ENCODE data around the gene RAB12. TPM values are rescaled to one million over a fixed set of nuclear protein-coding genes. Genes with fewer than 3 reads are reported as not detected.

Gene RAB12
- total RNA-seq, 2 experiments from 2014 or later: 20.1 to 20.3 TPM

DNA sequence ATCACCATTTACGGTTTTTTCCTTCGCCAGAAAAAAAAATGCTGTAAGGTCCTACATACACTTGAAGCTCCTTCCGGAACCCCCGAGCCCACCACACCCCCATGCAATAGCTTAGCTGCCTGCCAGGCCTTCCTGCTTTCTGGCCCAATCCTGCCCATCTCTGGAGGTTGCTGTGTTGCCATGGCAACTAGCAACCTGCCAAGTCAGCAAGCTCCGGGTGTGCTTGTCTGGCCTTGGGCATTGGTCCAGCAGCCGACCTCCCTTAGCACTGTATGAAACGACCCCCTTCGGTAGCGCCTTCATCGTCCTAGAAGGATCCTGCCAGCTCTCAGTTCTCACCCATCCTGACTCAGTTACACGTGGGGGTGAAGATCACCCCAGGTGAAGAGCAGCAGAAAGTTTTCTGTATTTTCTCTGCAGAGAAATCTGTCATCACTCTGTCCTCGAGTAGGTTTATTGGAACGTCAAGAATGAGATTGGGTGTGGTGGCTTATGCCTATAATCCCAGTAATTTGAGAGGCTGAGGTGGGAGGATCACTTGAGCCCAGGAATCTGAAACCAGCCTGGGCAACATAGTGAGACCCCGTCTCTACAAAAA lies 48.7 kb downstream of the RAB12 start:
- H3K4me3 Mint-ChIP-seq: no peak overlapping the region
- no peaks in the 10 kb centered on the region for H3K36me3 ChIP-seq (ENCODE audit: insufficient read depth, low read length)
- intact Hi-C loops (cut with DNase I, micrococcal nuclease): loop anchor here in 1 of 2 experiments (10.0 kb wide), 1 partner anchor 857 kb away; no protein-coding TSS in a partner anchor
- ATAC-seq (ENCODE audit: poor library complexity) (no peak), DNase-seq (no peak)
- H3K4me1 Mint-ChIP-seq (ENCODE audit: low read depth): no peaks in the 10 kb centered on the region
- H3K9me3 Mint-ChIP-seq: no peaks in the 10 kb centered on the region
- ChIA-PET CTCF (no interaction called here), POLR2A (no interaction called here)
- no peak overlapping the region for H3K27ac Mint-ChIP-seq
- peaks cover 3% of the 10 kb centered on the region for H3K4me1 ChIP-seq (ENCODE audit: insufficient read depth, low read length)
- H3K4me3 ChIP-seq (ENCODE audit: low read length): no peak overlapping the region
- H3K27me3 Mint-ChIP-seq: peaks cover 4% of the 10 kb centered on the region
- H3K9me3 ChIP-seq (ENCODE audit: control insufficient read depth in 1 of 2, insufficient read depth in 1 of 2, low read length in 2 of 2): no peaks in the 10 kb centered on the region
- H3K27ac ChIP-seq (ENCODE audit: low read depth in 1 of 2, low read length in 2 of 2): no peak overlapping the region
- no peak for TF ChIP-seq CTCF (IDR thresholded peaks at IDR 0.05)
- H3K36me3 Mint-ChIP-seq (ENCODE audit: low read depth): no peaks in the 10 kb centered on the region
- H3K27me3 ChIP-seq (ENCODE audit: control insufficient read depth in 1 of 2, insufficient read depth in 2 of 2, low read length in 2 of 2): no peaks in the 10 kb centered on the region

DNA sequence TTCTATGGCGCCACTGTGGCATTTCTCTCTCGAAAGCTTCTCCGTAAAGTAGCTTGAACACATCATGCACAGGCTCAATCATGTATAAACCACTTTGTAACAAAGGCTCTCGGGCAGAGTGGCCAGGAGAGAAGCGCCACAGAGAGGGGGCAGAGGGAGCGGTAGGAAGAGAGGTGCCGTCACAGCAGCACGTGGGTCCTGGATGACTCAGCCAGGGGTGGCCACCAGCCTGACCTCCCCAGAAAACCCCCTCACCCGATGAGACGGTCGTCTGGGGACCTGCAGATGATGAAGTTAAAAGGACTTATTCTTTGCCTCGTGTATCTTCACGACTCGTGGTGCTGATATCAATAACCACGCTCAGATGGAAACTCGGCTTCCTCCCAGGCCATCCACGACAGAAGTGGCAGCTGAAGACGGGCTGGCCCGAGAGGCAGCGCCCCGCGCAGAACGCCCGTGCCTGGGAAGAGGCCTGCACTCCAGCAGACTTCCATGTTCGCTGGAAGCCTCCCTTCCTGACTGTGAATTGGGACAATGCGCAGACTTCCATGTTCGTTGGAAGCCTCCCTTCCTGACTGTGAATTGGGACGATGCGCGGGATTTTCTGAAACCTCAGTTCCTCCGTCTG lies 49.7 kb downstream of the RAB12 start:
- ChIA-PET CTCF (interaction anchor here (0.5 kb wide), 1 partner anchor 70 kb away, joined by 3 read pairs; no protein-coding TSS in a partner anchor), POLR2A (no interaction called here)
- H3K27me3 Mint-ChIP-seq: peaks cover 10% of the 10 kb centered on the region
- no peaks in the 10 kb centered on the region for H3K4me1 Mint-ChIP-seq (ENCODE audit: low read depth)
- intact Hi-C loops (cut with DNase I, micrococcal nuclease): loop anchor here in 1 of 2 experiments (10.0 kb wide), 1 partner anchor 856 kb away; no protein-coding TSS in a partner anchor
- no peak overlapping the region for H3K4me3 Mint-ChIP-seq
- H3K36me3 Mint-ChIP-seq (ENCODE audit: low read depth): no peaks in the 10 kb centered on the region
- H3K9me3 ChIP-seq (ENCODE audit: control insufficient read depth in 1 of 2, insufficient read depth in 1 of 2, low read length in 2 of 2): no peaks in the 10 kb centered on the region
- H3K4me3 ChIP-seq (ENCODE audit: low read length): no peak overlapping the region
- H3K9me3 Mint-ChIP-seq: no peaks in the 10 kb centered on the region
- peaks cover 3% of the 10 kb centered on the region for H3K4me1 ChIP-seq (ENCODE audit: insufficient read depth, low read length)
- no peak for TF ChIP-seq CTCF (IDR thresholded peaks at IDR 0.05)
- DNase-seq (no peak), ATAC-seq (ENCODE audit: poor library complexity) (no peak)
- H3K36me3 ChIP-seq (ENCODE audit: insufficient read depth, low read length): no peaks in the 10 kb centered on the region
- no peak overlapping the region for H3K27ac ChIP-seq (ENCODE audit: low read depth in 1 of 2, low read length in 2 of 2)
- H3K27ac Mint-ChIP-seq: no peak overlapping the region
- H3K27me3 ChIP-seq (ENCODE audit: control insufficient read depth in 1 of 2, insufficient read depth in 2 of 2, low read length in 2 of 2): no peaks in the 10 kb centered on the region

GRCh38 chr18:8659609-8660242 lies 50.5 kb downstream of the RAB12 start:
- no peak overlapping the region for H3K4me3 Mint-ChIP-seq
- Histone ChIP-seq H3K36me3 (ENCODE audit: insufficient read depth, low read length) (no peaks in the 10 kb centered on the region), H3K27me3 (ENCODE audit: control insufficient read depth in 1 of 2, insufficient read depth in 2 of 2, low read length in 2 of 2) (no peaks in the 10 kb centered on the region), H3K27ac (ENCODE audit: low read depth in 1 of 2, low read length in 2 of 2) (no peak overlapping the region), H3K9me3 (ENCODE audit: control insufficient read depth in 1 of 2, insufficient read depth in 1 of 2, low read length in 2 of 2) (no peaks in the 10 kb centered on the region), H3K4me3 (ENCODE audit: low read length) (no peak overlapping the region), H3K4me1 (ENCODE audit: insufficient read depth, low read length) (peaks cover 3% of the 10 kb centered on the region)
- no peaks in the 10 kb centered on the region for H3K4me1 Mint-ChIP-seq (ENCODE audit: low read depth)
- H3K27me3 Mint-ChIP-seq: peaks cover 6% of the 10 kb centered on the region
- ChIA-PET CTCF (no interaction called here), POLR2A (no interaction called here)
- intact Hi-C loops (cut with DNase I, micrococcal nuclease): loop anchor here in 1 of 2 experiments (10.0 kb wide), 1 partner anchor 855 kb away; no protein-coding TSS in a partner anchor
- DNase-seq (no peak), ATAC-seq (ENCODE audit: poor library complexity) (no peak)
- no peaks in the 10 kb centered on the region for H3K36me3 Mint-ChIP-seq (ENCODE audit: low read depth)
- H3K27ac Mint-ChIP-seq: no peak overlapping the region
- H3K9me3 Mint-ChIP-seq: no peaks in the 10 kb centered on the region
- TF ChIP-seq CTCF (IDR thresholded peaks at IDR 0.05): no peak
